SHP77 treated with DMSO at 0.1 percent for 48 hours (cell line): ENCODE data around the gene NID2.

ENCODE experiments used
- DNase-seq: peaks from one replicate; lab custom pipeline; 2025; lab: John Stamatoyannopoulos, UW

NID2 gene, protein sequence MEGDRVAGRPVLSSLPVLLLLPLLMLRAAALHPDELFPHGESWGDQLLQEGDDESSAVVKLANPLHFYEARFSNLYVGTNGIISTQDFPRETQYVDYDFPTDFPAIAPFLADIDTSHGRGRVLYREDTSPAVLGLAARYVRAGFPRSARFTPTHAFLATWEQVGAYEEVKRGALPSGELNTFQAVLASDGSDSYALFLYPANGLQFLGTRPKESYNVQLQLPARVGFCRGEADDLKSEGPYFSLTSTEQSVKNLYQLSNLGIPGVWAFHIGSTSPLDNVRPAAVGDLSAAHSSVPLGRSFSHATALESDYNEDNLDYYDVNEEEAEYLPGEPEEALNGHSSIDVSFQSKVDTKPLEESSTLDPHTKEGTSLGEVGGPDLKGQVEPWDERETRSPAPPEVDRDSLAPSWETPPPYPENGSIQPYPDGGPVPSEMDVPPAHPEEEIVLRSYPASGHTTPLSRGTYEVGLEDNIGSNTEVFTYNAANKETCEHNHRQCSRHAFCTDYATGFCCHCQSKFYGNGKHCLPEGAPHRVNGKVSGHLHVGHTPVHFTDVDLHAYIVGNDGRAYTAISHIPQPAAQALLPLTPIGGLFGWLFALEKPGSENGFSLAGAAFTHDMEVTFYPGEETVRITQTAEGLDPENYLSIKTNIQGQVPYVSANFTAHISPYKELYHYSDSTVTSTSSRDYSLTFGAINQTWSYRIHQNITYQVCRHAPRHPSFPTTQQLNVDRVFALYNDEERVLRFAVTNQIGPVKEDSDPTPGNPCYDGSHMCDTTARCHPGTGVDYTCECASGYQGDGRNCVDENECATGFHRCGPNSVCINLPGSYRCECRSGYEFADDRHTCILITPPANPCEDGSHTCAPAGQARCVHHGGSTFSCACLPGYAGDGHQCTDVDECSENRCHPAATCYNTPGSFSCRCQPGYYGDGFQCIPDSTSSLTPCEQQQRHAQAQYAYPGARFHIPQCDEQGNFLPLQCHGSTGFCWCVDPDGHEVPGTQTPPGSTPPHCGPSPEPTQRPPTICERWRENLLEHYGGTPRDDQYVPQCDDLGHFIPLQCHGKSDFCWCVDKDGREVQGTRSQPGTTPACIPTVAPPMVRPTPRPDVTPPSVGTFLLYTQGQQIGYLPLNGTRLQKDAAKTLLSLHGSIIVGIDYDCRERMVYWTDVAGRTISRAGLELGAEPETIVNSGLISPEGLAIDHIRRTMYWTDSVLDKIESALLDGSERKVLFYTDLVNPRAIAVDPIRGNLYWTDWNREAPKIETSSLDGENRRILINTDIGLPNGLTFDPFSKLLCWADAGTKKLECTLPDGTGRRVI (N-terminal part only)

DNA sequence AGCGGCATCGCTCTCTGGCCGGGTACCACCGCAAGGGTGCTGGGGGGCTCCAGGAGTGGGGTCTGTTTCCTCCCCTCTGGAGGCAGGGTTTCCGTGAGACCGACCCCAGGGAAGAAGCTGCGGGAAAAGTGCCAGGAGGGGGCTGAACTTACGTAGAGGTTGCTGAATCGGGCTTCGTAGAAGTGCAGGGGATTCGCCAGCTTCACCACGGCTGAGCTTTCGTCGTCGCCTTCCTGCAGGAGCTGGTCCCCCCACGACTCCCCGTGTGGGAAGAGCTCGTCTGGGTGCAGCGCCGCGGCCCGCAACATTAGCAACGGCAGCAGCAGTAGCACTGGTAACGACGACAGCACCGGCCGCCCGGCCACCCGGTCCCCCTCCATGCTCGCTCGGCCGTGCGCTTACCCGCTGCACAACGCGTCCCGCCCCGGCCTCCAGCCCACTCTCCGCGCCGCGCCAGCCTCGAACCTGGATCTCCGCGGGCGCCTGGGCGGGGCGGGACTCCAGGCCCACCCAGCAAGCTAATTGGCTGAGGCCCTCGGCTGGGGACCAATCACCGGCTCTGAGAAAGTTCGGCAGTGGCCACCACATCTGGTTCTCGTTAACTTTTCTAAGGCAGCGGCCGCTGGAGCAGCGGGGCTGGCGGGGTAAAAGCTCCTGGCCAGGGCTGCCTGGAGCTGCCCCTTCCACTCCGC is at the start of gene NID2:
TSS of gene NID2 (minus strand) at position 445 of the 692 bp plus-strand sequence. CDS start at position 380, 65 bp downstream.
- DNase-seq: no peak

DNA sequence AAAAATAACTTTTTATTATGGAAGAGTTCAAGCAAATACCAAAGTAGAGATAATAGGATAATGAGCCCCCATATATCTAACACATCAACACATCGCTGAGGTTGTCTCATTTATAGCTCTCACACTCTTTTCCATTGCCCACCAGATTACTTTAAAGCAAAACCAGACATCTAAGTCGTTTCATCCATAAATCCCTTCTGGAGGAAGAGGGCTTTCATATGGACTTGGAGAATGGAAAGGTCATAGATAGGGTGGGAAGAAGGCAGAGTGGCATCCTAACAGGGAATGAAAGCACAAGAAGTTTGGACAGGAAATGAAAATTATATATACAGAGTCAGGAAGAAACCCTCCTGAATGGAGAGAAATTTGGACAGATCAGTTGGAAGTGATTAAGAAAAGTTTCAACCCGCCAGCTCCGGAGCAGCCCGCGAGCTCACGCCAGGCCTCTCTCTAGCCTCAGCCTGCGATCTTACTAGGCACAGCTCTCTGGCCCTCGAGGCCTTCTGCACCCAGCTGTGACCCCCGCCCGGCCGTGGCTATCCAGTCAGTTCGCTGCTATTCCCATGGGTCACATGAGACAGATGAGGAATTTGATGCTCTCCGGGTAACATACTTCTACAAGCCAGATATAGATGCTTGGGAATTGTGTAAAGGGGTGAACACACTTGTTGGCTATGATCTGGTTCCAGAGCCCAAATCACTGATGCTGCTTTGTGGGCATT is 48.4 kb upstream of the NID2 start:
- no peak for DNase-seq

DNA sequence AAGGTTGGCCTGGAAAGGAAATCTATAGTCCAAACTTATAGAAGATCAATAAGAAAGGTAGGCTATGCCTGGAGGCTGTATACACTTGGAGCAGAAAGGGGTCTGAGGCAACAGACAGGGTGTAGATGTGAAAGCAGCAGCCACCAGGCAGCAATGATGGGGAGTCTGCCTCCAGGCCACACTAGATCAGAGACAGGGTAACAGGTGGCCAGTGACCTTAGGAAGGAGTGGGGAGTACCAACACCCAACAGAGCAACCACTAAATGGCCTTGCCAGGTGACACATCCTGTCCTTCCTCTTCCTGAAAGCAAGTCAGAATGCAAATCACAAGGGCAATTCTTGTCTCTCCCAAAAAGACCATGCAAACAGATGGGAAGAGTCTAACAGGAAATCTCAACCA is 46.4 kb upstream of the NID2 start:
- no peak for DNase-seq

DNA sequence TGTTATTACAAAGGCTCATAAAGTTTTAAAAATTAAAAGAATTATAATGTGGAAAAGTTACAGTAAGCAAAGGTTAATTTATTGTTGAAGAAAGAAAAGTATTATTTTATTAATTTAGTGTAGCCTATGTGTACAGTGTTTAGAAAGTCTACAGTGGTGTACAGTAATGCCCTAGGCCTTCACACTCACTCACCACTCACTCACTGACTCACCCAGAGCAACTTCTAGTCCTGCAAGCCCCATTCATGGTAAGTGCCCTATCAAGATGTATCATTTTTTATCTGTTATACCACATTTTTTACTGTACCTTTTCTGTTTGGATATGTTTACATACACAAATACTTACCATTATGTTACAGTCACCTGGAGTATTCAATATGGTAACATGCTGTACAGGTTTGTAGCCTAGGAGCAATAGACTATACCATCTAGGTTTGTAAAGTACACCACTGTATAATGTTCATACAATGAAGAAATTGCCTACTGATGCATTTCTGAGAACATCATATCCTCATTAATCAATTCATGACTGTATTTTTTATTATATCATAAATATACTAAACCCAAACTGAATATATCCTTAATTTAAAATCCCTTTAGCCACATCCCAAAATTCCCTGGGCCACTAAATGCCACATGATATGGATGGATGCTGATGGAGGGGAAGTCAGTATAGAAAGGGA is 43.6 kb upstream of the NID2 start:
- DNase-seq: no peak

DNA sequence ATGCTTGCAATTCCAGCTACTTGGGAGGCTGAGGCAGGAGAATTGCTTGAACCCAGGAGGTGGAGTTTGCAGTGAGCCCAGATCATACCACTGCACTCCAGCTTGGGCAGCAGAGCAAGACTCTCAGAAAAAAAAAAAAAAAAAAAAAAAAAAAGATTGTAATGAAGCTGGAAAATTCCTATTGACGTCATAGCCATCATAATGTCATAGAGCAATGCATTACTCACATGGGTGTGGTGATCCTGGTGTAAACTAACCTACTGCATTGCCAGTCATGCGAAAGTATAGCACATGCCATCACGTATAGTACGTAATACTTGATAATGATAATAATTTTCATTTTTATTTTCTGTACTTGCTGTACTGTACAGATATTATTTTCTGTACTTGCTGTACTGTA is 42.7 kb upstream of the NID2 start:
- DNase-seq: no peak

DNA sequence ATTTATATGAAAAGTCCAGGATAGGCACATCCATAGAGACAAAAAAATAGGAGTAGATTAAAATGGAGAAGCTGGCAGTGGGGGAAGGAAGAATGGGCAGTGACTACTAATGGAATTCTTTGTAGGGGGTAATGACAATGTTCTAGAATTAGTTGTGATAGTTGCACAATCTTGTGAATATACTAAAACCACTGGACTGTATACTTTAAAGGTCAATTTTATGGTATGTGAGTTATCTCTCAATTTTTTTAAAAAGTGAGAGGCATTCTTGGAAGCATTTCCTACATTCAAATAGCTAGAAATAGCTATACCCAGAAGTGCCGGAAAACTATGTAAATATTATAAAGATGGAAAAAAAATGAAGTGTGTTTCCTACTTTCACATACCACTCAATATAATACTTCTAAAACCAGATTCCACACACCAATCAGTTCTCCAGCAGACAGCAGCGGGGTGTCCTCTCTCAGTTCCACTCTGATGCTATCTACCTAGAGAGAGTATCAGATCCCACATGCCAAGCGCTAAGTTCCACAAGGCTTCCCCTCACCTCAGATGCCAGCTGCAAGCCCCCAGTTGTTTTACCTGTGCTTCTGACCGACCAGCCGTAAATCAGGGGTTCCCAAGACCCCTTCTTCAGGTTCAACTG is 41.7 kb upstream of the NID2 start:
- no peak for DNase-seq

DNA sequence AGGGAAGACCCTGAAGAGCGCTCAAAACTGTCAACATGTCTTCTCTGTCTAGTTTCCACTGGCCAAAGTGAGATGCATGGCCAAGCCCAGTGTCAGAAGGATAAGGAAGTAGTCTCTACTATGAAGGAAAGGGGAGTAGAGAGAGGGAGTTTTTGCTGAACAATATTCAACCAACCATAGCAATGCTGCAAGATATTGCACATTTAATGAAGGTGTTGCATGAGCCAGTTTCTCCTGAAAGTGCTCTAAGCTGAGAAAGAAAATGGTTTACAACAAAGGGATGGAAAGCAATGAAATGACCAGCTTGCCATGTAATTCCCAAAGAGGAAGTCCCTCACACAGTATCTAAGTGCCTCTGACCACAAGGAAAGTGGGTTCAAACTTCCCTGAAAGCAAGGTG is 40.0 kb upstream of the NID2 start:
- DNase-seq: no peak

DNA sequence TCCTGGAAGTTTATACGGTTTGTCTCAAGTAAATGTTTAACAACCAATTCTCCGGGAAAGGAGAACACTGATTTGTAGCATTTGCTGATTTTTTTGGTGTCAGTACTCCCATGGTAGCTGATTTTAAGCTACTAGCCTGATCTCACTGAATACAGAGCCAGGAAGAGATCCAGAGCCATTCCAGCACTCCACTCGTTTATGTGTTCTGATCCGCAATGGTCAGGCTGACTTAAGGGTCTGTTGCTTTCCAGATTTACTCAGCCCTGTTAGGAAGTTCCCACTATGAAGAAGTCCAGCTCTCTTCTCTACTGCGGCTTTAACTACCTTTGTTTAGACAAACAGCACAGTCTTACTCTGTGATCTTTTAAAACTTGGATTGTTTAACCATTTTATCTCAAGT is 38.0 kb upstream of the NID2 start:
- DNase-seq: no peak

DNA sequence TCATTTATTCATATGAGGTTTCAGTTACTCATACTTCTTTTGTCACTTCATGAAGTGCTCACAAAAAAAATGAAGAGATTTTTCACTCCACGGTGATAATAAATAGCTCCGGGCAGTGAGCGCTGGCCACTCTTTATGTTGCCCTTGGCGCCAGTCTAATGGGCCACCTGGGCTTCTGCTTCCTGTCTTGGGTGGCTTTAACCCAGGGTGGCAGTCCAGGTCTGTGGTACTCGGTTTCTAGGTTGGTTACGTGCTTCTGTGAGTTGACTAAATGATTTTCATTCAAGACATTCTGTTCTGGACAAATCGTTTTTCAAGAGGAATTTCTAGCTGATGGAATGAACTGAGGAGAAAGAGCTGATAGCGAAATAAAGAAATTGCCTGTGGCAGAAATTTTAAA is 34.6 kb upstream of the NID2 start:
- DNase-seq: no peak

DNA sequence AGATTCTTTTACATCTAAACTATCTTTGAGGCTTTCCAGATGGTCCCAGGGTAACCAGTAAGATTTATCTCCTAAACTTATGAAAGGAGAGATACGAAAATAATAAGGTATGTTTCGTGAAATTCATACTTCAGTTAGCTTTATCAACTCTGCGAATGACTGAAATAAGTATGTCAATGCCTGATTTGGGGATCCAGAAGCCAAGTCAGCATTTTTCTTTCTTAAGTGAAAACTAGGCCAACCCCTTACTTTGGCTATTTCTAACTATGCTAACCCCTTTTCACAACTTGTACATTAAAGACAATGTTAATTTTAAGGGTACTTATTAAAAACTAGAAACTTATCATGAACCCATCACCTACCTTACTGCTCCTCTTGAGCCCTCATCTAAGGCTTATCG is 26.9 kb upstream of the NID2 start:
- DNase-seq: no peak

DNA sequence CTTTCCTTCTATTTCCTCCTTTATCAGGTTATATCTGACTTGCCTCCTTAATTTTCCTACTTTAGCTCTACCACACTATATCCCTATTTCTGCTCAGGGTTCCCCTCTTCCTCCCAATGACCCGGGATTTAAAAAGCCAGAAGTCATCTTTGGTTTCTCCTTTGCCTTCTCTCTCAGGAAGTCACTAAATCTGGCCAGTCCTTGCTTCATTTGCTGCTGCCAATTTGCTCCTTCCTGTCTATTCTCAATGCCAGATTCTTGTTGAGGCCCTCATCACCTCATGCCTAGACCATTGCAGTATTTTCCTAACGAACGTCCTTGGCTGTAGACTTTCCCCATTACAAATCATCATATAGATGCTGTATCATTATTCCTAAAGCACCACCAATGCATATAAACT is 26.5 kb upstream of the NID2 start:
- DNase-seq: no peak

DNA sequence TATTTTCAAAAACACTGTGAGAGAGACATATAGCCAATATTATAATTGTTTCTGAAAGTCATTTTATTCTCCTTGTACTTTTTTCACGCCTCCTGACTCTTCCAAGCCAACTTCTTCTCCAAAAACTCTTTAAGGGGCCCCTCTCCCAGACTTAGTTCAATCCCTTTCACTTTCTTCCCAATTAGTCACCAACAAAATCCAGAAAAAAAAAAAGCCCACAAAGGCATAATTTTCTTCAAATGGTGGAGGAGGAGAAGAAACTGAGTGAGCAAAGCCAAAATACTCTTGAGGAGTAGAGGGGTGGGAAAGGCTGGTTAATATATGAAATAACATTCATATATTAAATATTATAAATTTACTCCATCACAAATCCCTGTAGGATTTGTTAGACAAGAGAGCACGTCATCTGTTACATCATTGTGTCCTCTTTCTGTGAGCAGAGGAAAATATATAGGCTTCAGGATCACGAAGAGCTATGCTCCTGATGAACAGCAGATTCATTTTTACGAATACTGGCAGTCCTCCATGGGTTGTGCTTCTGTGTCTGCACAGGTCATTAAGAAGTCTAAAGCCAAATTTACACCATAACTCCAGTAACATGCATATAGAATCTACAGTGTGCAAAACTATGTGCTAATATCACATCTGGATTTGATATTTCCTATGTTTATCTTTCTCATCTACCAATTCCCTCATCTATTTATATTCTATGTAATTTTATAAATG is 25.9 kb upstream of the NID2 start:
- no peak for DNase-seq

DNA sequence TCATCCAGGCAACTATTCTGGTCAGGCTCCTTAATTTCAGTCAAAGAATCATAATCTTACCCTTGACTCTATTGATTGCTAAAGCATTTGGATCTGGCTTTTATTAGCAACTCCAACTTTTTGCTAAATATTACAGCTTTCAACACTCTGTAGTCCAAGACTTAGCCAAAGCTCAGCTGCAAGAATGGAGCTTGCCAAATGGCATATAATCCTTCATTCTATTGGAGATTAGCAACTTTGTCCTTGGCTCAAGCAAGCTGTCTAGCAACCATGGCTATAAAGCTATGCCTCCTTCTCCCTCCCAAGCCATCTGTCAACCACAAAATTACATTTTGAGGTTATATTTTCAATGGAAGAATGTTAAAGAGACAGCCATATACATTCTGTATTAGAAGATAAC is 23.1 kb upstream of the NID2 start:
- DNase-seq: no peak

DNA sequence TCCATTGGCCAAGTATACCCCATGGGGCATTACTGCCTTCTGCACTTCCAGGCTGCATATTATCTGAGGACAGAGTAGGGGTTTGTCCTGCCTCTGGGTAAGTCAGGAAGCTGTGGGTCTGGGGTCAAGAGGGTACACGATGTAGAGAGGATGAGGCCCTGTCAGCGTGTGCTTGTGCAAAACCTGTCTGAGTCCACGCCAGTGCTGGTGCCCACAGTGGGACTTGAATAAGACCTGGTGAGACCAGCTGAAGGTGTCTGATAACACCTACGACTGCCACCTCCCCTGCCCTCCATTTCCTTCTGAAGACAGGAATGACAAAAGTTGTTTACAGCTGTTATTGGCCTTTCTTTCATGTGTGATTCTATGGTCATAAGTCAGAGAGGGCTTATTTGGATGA is 22.1 kb upstream of the NID2 start:
- no peak for DNase-seq

DNA sequence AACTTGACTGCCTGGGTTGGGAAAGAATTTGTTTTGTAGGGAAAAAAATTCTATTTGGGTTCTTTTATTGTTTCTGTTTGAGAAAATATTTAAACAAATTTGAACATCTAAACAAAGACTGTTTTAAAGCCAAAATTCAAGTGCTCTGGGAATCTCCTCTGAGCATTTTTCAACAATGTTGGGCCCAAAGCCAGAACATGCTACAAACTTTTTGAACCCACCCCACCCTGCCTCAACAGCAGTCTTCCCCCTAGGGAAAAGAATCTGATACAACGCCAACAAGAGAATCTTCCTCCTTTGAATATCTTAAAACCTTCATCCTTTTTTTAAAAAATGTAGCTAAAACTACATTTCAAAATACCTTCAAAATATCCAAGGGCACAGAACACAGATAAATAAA is 20.4 kb upstream of the NID2 start:
- DNase-seq: no peak

DNA sequence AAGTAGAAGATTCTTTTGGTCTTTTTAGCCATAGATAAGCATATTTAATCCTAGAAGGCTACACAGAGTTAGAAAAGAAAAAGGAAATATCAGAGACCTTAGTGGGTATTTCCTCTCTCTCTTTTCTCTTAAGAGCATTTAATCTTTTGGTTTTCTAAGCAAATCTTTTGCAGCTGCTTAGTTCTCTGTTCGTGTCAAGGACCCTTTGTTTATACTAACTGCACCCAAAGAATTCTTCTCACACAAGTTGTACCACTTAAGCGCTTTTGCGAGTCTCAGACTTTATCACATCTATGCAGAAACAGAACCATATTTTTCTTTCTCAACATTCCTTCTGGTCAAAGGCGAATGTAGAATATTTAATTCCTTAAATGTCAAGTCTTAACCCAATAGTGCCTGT is 17.9 kb upstream of the NID2 start:
- no peak for DNase-seq

DNA sequence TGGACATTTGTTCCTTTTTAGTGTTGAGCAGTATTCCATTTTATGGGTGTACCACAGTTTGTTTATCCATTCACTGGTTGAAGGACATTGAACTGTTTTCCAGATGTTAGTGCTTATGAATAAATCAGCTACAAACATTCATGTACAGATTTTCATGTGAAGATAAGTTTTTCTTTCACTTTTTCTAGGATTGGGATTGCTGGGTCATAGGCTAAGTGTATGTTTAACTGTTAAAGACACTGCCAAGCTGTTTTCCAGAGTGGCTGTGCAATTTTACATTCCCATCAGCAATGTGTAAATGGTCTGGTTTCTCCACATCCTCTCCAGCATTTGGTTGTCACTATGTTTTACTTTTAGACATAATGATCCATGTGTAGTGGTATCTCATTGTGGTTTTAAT is 14.0 kb upstream of the NID2 start:
- no peak for DNase-seq

DNA sequence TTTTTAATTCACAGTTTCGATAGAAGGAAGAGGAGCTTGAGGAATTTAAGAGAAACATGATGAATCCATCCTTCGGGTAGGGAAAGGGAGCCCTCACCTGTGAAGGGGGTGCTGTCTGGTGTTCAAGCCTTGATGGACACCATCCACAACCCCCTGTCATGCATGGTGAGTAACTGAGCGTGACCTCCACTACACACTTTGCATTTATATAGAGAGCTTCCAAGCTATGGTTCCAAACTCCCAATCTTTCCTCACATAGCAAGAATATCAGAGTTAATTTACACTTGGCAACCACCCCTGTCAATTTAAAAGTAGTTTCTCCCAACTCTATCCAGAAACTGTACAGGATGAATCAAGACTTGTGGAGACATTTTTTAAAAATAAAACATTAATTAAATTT is 13.1 kb upstream of the NID2 start:
- no peak for DNase-seq
